Measurements from ENCODE around the gene INMT. TPM values are rescaled to one million over a fixed set of nuclear protein-coding genes. Genes with fewer than 3 reads are reported as not detected.

INMT gene
- polyA plus RNA-seq, 4 donors: 1.4 to 25.9 (median 2.4) TPM

GRCh38 chr7:30779574-30779973, 27.6 kb downstream of the INMT start:
- no peak for DNase-seq (ENCODE audit: low read depth in 4 of 4, low spot score in 3 of 4)

- no peak for DNase-seq (ENCODE audit: low read depth in 4 of 4, low spot score in 3 of 4)
Observed at GRCh38 chr7:30780941-30781340, 29.0 kb downstream of the INMT start.

- no peak for DNase-seq (ENCODE audit: low read depth in 4 of 4, low spot score in 3 of 4)
Observed at GRCh38 chr7:30782690-30783089, 30.8 kb downstream of the INMT start.

- no peak for DNase-seq (ENCODE audit: low read depth in 4 of 4, low spot score in 3 of 4)
Observed at GRCh38 chr7:30785786-30786185, 33.9 kb downstream of the INMT start.

- DNase-seq (ENCODE audit: low read depth in 4 of 4, low spot score in 3 of 4): no peak
Observed at GRCh38 chr7:30787486-30787885, 35.6 kb downstream of the INMT start.

GRCh38 chr7:30788640-30789333, 36.9 kb downstream of the INMT start:
- DNase-seq (ENCODE audit: low read depth in 4 of 4, low spot score in 3 of 4): no peak

GRCh38 chr7:30789334-30789711, 37.4 kb downstream of the INMT start:
- DNase-seq (ENCODE audit: low read depth in 4 of 4, low spot score in 3 of 4): no peak

DNA sequence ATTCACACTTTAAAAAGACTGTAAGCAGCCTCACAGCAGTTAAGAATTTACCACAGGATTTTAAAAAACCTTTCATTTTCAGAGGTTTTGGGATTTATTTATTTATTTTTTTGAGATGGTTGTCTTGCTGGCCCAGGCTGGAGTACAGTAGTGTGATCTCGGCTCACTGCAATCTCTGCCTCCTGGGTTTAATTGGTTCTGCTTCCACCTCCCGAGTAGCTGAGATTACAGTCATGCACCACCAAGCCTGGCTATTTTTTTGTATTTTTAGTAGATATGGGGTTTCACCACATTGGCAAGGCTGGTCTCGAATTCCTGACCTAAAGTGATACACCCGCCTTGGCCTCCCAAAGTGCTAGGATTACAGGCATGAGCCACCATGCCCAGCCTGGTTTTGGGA, 38.4 kb downstream of the INMT start:
- no peak for DNase-seq (ENCODE audit: low read depth in 4 of 4, low spot score in 3 of 4)

GRCh38 chr7:30791114-30791513, 39.2 kb downstream of the INMT start:
- DNase-seq (ENCODE audit: low read depth in 4 of 4, low spot score in 3 of 4): no peak

DNA sequence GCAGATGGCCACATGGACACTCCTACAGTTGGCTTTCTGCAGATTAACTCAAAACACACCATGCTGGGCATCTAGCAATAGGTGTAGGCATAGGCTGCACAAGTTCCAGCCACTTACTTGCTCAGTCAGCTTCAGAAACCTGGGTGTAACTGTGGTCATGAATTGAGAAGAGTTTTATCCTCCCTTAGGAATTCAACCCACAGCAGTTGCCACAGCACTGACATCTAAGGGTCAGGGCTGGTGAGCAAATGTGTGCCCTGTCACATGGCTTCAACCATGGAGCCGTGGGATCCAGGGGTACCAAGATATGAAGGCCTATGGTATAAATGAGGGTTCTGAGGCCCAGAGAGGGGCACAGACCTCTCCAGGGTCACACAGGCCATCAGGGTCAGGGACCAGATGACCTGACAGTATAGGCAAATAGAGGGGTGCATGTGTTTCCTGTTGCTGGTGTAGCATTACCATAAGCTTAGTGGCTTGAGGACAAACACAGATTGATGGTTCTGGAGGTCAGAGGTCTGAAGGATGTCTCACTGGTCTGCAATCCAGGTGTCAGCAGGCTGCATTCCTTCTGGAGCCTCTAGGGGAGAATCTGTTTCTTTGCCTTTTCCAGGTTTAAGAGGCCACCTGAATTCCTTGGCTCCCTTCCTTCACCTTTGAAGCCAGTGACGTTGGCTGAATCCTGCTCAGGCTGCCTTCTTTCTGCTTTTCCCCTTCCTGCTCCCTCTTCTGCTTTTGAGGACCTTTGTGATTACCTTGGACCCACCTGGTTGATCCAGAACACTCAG, 43.4 kb downstream of the INMT start:
- DNase-seq (ENCODE audit: low read depth in 4 of 4, low spot score in 3 of 4): no peak

DNA sequence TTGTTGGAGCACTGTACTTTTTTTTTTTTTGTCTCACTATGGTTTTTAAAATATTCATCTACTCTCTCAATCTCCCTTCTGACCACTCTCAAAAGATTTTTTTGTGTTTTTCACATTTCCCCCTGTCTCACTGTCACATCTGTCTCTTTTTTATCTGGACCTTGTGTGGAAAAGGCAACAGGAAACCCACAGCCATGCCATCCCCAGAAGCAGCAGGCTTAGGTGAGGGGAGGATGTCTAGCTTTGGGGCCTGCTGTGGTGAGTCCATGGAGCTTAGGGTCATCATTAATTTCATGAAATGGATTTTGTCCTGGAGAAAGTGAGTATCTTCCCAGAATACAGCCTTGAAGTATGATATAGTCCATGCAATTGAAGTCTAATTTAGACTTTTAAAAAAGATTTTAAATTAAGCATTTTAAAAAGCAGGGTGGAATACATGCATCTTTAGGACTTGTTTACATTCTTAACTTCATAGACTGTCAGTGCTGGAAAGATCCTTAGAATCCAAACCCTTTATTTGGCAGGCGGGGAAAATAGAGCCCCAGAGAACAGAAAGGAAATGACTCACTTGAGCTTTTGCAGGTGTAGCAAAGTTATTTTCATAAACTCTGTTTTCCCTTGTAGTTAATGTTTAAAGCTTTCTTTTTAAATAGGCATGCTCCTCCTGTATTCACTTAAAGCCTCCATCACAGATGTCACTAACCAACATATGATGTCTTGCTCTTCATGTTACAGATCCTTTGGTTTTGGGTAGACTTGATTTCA, 44.4 kb downstream of the INMT start:
- no peak for DNase-seq (ENCODE audit: low read depth in 4 of 4, low spot score in 3 of 4)

- DNase-seq (ENCODE audit: low read depth in 4 of 4, low spot score in 3 of 4): no peak
Observed at GRCh38 chr7:30797176-30798040, 45.5 kb downstream of the INMT start.

GRCh38 chr7:30799206-30799975, 47.5 kb downstream of the INMT start:
- no peak for DNase-seq (ENCODE audit: low read depth in 4 of 4, low spot score in 3 of 4)

DNA sequence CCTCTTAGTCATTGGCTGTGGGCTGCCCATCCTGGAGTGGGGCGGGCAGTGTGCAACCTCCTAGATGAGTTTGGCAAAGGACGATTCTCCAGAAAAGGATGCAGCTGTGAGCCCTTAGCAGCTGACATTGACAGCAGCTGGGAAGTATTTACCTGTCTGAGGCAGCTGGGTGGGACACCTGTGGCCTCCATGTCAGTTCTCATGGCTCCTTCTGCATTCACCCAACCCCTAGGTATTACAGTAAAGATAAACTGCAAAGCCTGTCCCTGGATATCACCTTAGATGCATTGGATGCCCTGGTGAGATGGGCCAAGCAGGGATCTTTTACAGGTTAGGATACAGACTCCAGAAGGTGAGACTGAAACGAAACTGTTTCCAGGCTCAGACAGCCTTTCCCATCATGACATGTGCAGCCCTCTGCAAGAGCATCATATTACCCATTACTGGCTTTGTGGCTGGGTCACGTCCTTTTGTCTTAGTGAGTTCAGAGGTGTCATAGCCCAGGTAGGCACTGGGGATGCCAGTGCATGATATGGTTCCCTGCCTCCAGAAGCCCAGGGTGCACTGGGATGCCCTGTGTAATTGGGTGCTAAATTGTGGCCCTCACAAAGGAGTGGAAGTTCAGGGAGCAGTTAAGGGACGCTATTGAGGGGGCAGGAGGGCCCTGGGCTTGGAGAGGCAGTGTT, 48.2 kb downstream of the INMT start:
- no peak for DNase-seq (ENCODE audit: low read depth in 4 of 4, low spot score in 3 of 4)

GRCh38 chr7:30800785-30801252, 48.9 kb downstream of the INMT start:
- peak in 3 of 4 donors; percentile 45 to 55 (median 54) for DNase-seq (ENCODE audit: low read depth in 4 of 4, low spot score in 3 of 4)

DNA sequence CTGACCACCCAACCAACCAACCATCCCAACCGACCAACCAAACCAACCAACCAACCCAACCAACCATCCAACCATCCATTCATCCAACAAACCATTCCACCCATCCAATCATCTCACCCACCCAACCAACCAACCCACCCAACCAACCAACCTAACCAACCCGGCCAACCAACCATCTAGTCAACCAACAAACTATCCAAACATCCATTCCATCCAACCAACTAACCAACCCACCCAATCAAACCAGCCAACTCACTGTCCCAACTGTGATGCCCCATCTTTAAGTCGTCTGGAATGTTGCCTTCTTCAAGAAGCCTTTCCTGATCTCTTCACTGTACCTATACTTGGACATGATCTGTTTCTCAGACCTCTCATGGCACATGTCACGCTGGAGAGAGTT, 50.9 kb downstream of the INMT start:
- DNase-seq (ENCODE audit: low read depth in 4 of 4, low spot score in 3 of 4): no peak

DNA sequence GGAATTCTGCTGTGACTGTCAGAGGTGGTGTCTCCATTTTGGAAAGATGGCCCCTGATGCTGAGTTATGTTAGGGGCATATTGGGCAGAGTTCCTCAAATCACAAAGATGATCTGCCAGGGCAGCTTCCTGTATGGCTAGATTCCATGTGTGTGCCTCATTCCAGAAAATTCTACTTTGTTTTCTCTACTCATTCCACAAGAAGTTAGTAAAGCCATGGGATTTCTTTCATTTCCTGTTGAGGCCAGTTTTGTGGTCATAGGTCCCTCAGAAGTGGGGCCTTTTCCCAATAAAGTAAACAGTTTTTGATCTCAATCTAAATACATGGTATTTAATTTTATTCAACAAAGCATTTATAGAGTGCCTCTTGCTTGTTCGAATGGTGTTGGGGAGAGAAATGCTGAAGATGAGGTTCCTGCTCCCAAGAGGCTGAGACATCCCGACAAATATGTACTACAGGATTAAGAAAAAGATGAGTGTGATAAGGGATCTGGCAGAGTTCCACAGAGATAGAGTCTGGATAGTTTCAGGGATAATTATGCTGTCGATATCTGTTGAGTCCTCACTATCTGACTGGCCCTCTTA, 52.2 kb downstream of the INMT start:
- DNase-seq (ENCODE audit: low read depth in 4 of 4, low spot score in 3 of 4): no peak

DNA sequence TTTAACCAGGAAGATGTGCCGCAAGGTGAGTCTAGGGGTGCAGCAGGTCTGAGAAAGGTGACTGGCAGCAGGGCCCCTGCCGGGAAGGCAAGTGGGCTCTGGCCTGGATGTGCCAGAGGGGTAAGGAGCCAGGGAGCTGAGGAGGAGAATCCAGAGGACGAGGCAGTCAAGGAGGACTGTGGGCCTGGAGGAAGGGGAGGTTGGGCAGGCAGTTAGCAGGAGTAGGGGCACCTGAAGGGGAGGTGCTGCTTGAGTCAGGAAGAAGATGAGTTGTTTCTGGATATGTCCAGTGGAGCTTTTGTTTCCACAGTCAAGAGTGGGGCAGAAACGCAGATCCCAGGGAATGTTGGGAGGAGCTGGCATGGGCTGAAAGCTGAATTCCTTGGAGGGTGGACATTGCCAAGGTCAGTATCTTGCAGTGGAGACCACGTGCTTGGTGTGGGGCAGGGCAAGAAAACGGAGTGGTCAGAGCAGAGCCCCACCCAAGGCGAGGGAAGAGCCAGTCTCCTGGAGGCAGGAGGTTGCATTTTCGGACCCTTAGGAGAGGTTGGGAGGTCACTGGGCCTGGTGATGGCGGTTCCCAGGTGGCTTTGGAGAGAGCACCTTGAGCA, 53.3 kb downstream of the INMT start:
- no peak for DNase-seq (ENCODE audit: low read depth in 4 of 4, low spot score in 3 of 4)
